HG03432 (cell line): ENCODE data around the gene COX14.
"Not testable (repeated sequence)": the region's sequence is repeated elsewhere in the genome, so short reads cannot be mapped to it uniquely, and the experiment has no call there.

Source experiments
- ATAC-seq: cut with Tn5 transposase; IDR thresholded peaks from one replicate; pipeline ENCODE4 v1.9.1; 2021; ENCODE audit warnings: mild to moderate bottlenecking, moderate library complexity; ENCODE audit not compliant: unreplicated experiment

The COX14 gene

DNA sequence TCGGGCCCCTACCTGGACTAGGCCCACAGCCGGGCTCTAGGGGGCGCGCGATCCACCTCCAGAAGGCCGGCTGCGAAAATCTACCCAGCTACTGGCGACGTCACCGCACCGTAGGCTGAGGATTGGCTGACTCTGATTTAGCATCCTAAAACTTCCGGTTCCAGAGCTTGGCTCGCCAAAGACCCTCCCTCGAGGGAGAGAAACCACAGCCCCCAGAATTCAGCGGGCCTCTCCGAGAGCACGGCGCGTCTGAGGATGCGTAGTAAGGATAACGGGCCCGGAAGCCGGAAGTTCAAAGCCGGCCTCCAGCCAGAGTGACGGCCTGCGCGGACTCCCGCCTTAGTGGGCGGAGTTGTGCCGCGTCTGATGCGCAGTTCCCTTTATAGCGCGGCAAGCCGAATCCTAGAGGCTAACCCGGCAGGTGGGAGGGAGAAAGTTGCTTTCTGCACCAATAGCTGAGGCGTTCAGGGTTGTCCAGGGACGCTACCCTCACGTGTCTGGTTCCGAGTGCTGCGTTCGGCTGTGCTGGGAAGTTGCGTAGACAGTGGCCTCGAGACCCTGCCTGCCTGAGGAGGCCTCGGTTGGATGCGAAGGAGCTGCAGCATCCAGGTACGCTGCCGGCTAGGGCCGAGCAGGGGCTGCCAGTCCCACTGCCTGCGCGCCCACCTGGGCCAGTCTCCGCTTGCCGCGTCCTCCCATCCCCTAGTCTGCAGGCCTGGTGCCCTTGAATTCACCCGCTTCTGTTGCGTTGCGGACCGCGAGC, at the start of gene COX14:
Gene COX14, plus strand, starts transcription at position 544 of the 763 bp plus-strand sequence. CDS start 7,808 bp downstream, outside the sequence.
- ATAC-seq: peak; percentile 81

DNA sequence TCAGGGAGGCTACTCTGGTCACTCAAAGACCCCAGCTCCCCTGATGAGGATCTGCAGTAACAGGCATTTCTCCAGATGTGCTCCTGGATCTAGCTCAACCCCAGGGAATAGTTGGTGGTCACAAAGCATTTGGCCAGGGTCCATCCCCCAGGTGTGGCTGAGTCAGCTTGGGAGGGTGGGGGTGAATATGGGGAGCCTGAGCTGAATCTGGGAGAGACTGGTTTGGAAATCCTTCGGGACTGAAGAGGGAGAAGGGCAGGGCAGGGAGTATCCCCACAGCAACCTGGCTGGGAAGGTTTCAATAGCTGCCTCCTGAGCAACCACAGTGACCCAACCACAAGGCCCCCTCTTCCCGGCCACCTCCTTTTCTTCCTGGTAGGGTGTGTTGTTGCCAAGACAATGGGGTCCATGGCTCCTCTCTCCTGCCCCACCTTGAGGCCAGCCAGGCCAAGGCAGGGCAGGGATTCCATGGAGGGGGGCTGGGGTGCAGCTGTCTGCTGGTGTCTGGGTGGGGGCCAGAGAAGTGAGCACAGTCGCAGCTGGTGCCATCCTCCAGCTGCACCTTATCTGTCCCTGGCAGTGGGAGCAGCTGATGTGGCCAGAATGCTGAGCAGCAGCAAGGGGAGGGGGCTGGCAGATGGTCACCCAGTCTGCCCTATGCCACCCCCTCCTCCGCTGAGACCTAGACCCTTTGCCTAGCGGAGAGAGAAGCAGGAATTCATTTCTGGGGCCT, 49.1 kb upstream of the COX14 start:
- ATAC-seq: no peak

DNA sequence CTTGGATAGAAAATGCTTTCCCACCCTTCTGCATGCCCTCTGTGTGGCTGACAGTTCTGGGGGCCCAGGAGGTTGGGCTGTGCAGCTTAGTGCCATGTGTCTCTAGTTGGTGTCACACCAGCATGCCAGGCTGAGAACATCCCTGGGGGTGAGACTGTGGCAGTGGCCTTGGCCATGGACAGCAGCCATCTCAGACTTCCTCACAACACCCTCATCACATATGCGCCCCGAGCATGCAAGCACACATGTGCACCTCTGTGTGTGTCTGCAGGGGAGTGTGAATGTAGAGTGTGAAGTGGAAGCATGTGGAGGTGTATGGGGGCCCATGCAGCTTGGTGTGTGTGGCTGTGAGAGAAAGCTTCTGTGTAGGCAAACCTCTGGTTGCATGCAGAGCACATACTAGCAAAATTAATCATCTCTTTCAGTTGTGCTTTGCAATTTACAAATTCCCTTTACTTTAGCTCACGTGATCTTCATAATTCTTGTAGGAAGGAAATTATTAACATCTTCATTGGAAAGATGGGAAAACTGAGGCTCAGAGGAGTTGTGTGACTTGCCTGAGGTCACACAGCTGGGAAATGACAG, 46.2 kb upstream of the COX14 start:
- ATAC-seq: no peak

DNA sequence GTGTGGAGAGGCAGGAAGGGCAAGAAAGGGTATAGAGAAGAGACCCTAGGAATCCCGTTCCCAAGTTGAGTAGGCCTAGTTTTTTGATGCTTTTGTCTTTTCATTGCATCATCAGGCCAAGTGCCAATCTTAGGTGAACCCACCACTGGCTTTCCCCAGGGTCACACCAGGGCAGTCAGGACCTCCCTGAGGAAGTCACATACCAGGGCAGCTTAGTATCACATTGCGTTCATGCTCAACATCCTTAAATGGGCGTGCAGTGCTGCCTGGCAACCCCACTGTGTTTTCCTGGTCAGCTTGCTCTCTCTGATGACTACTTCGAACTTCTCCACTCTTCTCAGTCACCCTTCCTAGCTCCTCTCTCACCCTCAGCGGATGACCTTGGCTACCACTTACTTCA, 45.6 kb upstream of the COX14 start:
- ATAC-seq: no peak

DNA sequence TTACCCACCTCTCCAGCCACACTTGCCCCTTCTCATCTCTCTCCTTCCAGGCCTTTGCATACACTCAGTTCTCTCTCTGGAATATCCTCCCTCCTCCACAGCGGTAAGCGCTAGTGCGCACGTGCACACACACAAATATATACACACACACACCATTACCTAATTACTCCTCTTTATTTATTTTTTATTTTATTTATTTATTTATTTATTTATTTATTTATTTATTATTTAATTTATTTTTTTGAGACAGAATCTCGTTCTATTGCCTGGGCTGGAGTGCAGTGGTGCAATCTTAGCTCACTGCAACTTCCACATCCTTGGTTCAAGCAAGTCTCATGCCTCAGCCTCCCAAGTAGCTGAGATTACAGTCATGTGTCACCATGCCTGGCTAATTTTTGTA, 43.0 kb upstream of the COX14 start:
- no peak for ATAC-seq

DNA sequence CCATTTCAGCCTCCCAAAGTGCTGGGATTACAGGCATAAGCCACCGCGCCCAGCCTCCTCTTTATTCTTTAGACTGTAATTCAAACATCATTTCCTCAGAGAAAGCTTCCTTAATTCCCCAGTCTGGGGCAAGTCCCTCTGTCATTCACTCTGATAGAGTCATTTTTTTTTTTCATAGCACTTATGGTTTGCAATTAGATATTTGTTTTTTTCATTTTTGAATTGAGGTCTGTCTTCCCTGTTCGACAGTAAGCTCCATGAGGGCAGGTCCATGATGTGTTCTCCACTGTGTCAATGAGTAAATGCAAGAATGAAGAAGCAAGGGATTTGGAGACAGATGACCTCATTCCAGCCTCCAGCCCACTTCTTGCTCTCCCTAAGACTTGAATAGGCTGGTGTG, 42.5 kb upstream of the COX14 start:
- no peak for ATAC-seq

DNA sequence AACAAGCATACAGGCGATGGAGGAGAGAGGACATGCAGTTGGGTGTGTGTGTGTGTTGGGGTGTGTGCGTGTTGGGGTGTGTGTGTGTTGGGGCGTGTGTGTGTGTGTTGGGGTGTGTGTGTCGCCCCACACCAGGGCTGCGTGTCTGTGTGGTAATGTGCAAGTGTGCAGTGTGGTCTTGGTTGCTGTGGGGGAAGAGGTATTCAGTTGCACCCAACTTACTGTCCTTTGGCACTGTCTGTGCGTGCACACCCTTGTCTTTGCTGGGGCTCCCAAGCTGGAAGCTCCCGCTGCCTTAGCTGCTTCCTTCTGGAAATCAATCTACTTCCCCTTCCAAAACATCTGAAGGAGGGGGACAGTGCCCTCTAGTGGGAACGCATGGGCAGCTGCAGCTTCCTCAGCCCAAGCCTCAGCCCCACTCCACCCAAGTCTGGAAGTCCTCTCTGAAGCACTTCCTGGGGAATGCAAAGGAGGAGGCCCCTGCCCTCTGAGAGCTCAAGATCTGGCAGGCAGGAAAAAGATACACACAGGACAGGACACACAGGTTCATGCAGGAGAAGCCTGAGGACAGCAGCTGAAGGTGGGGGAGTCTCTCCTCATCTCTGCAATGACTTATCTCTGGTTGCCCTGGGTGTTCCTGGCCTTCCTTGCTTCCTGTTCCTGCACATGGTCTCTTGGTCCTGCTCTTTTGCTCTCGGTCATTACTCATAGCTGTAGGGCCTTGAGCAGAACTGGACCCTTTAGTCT, 41.5 kb upstream of the COX14 start:
- no peak for ATAC-seq

DNA sequence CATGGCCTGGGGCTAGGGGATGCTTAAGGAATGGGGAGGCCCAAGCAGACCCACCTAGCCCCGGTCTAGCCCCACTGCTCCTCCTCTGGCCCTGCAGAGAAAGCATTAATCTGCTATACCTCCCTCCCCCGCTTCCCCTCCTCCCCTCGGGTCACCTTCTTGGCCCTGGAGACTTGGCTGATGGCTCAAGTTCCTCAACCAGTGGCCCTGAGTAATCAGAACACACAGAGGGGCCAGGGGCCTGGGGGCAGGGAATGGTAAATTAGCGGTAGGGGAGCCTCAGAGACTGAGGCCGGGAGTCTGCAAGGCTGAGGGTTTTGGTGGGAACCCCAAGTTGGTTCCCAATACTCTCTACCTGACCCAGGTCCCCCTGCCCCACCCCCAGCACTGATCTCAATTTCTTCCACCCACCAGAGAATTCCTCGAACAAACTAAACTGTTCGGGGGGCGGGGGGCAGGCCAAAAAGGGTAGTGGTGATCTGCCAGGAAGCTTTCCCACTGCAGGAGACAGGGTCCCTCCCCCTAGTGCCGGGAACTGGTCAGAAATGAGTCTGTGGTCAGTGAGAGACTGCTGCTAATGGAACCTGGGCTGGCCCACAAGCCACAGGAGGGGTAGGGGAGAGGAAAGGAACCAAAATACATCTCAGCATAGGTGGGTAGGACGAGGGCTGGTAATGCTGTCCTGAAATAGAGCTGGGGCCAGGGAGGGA, 39.7 kb upstream of the COX14 start:
- ATAC-seq: no peak

DNA sequence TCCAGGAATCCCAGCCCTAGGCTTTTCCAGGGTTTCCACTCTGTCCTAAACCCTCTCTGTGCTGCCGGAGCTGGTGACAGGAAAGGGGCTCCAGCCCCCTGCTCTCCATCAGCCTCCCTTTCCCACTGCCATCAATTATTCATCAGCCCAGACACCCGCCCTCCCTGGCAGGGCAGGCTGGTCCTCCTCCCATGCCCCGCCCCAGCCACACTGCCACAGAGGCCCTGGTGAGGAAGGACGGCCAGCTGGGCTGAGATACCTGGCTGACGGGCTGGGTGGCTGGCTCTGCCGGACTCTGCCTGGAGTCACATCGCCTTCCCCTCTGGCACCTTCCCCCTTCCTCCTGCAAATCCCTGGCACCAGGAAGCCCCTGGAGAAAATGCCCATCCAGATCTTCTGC, 38.8 kb upstream of the COX14 start:
- ATAC-seq: no peak

DNA sequence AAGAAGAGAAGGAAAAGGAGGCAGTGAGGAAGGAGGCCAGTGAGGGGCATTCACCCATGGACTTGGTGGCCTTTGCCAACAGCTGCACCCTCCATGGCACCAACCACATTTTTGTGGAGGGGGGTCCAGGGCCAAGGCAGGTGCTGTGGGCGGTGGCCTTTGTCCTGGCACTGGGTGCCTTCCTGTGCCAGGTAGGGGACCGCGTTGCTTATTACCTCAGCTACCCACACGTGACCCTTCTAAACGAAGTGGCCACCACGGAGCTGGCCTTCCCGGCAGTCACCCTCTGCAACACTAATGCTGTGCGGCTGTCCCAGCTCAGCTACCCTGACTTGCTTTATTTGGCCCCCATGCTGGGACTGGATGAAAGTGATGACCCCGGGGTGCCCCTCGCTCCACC, 38.3 kb upstream of the COX14 start:
- ATAC-seq: no peak

DNA sequence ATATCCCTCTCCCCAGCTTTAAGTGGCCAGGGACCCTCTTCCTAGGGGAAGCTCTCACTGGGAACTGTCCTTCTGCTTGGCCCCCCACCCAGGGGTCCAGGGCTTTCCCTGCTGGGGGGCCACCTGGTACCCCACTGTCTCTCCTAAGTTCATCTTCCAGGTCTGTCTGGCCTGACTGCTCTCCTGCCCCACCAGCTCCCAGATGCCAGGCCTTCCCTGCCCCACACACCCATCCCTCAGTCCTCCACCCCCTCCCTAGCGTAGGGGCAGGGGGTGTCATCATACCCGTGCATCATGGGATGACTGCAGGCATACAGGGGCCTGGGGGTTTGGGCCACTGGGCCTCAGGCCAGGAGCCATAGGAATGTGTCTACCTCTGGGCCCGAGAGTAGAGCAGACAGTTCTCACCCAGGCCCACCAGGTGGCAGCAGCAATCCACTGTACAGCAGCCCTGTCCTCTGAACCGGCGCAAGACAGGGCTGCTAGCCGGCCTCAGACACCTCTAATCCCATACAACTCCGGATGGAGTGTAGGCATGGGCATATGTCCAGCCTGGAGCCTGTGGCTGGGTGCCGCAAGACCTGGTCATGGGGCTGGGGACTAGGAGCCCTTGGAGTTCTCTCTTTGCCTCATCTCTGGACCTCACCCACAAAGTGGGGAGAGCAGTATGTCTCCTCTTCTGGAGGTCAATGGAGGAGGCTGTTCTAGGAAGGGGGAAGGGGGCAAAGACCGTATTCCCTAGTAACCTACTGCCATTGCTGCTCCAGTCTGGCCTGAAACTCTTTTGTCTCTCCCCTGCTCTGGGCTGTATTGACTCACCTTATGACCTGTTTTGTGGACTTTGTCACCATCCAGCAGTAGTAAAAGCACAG, 36.9 kb upstream of the COX14 start:
- peak; percentile 77 for ATAC-seq

DNA sequence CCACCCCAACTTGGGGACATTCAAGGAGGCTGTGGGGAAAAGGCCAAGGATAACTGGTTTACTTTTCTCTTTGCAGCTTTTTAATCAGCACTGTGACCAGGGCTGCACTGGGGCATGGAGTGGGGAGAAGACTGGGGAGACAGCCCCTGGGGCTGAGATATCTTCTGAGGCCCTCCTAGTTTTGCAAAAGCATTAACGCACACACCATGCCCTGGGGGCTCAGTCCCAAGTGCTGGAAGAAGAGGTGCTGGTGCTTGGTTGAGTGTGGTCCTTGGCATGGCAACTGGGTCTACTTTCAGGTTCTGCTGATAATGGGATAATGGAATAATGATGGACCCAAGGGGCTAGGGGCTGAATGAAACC, 36.2 kb upstream of the COX14 start:
- ATAC-seq: no peak

DNA sequence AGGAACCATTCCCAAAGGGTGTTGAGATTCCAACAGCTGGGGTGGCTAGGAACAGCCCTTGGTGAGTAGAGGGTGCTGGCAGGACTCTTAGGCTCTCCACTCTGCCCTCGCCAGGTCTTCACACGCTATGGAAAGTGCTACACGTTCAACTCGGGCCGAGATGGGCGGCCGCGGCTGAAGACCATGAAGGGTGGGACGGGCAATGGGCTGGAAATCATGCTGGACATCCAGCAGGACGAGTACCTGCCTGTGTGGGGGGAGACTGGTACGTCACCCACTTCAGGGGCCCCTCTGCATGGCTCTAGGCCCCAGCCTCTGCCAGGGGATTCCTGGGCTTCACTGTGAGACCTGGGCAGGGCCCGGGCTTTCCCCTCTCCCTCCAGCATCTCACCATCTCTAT, 34.9 kb upstream of the COX14 start:
- no peak for ATAC-seq

DNA sequence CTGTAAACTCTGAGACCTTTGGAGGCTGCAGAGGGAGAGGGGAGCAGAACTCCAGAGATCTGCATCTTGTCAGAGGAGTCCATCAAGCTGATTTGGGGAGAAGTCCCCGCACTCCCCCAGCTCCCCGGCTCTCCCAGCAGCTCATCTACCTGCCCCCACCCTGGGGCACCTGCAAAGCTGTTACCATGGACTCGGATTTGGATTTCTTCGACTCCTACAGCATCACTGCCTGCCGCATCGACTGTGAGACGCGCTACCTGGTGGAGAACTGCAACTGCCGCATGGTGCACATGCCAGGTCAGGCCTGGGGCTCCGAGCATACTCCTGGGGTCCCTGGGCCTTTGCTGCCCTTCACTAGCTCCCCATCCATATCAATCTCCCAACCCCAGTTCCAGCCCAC, 33.8 kb upstream of the COX14 start:
- no peak for ATAC-seq

DNA sequence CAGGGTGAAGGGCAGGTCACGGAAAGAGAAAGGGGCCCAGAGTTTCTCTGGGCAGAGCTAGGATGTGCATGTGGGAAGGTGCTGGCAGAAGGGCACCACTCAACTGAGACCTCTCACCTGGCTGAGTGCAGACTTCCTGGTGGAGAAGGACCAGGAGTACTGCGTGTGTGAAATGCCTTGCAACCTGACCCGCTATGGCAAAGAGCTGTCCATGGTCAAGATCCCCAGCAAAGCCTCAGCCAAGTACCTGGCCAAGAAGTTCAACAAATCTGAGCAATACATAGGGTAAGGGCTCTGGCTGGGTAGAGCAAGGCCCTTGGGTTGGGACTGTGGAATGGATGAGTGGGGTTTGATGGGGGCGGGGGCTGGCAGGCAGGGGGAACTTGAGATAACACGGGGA, 32.3 kb upstream of the COX14 start:
- no peak for ATAC-seq

DNA sequence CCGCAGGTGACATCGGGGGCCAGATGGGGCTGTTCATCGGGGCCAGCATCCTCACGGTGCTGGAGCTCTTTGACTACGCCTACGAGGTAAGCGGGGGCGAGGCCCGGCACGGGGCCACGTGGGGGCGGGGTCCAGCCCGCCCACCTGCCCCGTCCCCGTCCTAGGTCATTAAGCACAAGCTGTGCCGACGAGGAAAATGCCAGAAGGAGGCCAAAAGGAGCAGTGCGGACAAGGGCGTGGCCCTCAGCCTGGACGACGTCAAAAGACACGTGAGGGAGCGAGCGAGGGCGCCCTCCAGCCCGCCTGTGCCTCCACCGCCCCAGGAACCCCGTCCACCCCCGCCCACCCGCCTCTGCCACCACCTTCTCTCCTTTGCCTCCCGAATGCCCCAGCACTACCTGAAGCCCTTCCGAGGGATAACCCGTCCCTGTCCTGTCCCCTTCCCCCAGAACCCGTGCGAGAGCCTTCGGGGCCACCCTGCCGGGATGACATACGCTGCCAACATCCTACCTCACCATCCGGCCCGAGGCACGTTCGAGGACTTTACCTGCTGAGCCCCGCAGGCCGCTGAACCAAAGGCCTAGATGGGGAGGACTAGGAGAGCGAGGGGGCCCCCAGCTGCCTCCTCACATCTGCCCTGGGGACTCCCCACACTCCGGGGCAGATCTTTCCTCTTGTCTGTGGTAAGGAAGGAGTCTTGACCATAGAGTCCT, 30.8 kb upstream of the COX14 start:
- ATAC-seq: no peak

DNA sequence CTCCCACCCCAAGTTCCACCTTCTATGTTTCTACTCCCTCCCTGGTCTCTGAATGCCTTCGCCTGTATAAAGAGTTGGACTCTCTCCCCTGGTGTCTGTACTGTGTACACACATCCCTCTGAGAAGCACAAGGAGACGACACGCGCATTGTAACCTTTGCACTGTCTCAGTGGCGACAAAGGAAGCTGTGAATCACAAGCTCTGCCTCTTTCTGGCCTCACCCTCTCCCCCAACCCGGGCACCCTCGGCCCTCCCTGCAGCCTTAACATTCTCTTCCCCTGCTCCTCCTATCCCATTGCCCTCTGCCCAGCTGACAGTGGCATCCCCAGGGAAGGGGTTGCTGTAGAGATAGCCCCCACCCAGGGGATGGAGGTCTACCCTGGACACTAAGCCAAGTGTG, 29.4 kb upstream of the COX14 start:
- ATAC-seq: no peak

DNA sequence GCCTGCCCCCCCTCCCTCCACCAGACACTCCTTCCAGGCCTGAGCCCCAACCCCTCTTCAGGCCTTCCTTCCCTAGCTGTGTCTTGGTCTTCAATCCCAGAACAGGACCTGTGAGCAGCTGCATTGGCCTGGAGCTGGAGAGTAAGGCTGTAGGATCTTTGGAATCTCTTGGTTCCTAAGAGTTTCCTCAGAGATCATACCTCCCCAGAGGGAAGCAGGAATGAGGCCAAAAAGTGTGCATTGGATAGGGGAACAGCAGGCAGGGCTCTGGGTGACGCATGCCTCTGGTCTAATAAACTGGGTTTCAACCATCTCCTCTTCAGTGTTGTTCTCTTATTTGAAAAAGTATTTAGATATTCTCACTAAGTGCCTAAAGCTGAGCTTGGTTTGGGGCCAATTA, 28.7 kb upstream of the COX14 start:
- no peak for ATAC-seq

DNA sequence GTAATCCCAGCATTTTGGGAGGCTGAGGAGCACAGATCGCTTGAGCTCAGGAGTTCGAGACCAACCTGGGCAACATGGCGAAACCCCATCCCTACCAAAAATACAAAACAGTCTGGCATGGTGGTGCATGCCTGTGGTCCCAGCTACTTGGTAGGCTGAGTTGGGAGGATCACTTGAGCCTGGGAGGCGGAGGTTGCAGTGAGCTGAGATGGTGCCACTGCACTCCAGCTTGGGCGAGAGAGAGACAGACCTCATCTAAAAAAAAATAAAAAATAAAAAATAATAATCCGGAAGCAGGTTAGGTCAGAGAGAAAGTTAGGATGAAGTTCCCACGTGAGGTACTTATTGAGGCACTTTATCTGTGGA, 27.6 kb upstream of the COX14 start:
- ATAC-seq: not testable (repeated sequence)
